Right atrium auricular region (tissue), 2 donors: ENCODE results near the gene HIBCH. TPM values are rescaled to one million over a fixed set of nuclear protein-coding genes. Genes with fewer than 3 reads are reported as not detected.

Source experiments
- DNase-seq: peaks from one replicate; pipeline ENCODE4 v3.0.0-alpha.2; 2019; ENCODE audit warnings: low spot score
- H3K27ac ChIP-seq, 2 donors: fragments of 200-600 bp; sonication (generic); 1 replicate in 1 of 2; 2 replicates in 1 of 2; pipeline ENCODE4 v1.5.1; 2016 to 2019
- H3K27me3 ChIP-seq, 2 donors: fragments of 200-600 bp; sonication (generic); one replicate each; pipeline versions ENCODE4 v1.5.1 to v1.6.0; 2017 to 2019
- H3K36me3 ChIP-seq: fragments of 200-600 bp; sonication (generic); one replicate; pipeline ENCODE4 v1.5.1; 2016
- H3K4me1 ChIP-seq, 2 donors: fragments of 200-600 bp; sonication (generic); one replicate each; pipeline versions ENCODE4 v1.5.1 to v1.6.0; 2017 to 2019
- H3K4me3 ChIP-seq, 2 donors: fragments of 200-600 bp; sonication (generic); 1 replicate in 1 of 2; 2 replicates in 1 of 2; pipeline ENCODE4 v1.5.1; 2017 to 2019; ENCODE audit warnings: mild to moderate bottlenecking in 1 of 2, moderate library complexity in 1 of 2
- H3K9me3 ChIP-seq, 2 donors: fragments of 200-600 bp; sonication (generic); one replicate each; pipeline ENCODE4 v1.5.1; 2019
- total RNA-seq, 2 donors: library from RNA; depleted of rRNA; stranded (reverse); fragments of >200 nt; gene quantifications; one replicate each; pipeline ENCODE4 v1.1.0, GENCODE V29; 2016
- TF ChIP-seq, protein P1 (sequence below), 2 donors: fragments of 200-600 bp; sonication (generic); IDR thresholded peaks; one replicate each; pipeline ENCODE4 v1.5.1; 2019; ENCODE audit warnings: antibody characterized with exemption in 2 of 2

HIBCH gene
- total RNA-seq, 2 donors from 2014 or later = 11.9 to 17.6 TPM

DNA sequence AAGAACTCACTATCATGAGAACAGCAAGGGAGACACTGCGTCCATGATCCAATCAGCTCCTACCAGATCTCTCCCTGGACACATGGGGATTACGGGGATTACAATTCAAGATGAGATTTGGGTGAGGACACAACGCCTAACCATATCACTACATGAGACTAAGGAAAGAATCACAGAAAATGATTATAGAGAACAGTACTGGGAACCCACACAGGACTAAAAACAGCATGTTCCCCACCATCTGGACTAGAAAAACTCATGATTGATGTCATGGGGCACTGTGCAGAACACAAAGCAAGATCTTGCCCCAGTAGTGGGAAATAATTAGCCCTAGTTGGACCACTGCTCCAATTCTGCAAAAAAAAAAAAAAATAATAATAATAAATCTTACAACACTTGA, 63.5 kb downstream of the HIBCH start:
- TF ChIP-seq, protein P1, sequence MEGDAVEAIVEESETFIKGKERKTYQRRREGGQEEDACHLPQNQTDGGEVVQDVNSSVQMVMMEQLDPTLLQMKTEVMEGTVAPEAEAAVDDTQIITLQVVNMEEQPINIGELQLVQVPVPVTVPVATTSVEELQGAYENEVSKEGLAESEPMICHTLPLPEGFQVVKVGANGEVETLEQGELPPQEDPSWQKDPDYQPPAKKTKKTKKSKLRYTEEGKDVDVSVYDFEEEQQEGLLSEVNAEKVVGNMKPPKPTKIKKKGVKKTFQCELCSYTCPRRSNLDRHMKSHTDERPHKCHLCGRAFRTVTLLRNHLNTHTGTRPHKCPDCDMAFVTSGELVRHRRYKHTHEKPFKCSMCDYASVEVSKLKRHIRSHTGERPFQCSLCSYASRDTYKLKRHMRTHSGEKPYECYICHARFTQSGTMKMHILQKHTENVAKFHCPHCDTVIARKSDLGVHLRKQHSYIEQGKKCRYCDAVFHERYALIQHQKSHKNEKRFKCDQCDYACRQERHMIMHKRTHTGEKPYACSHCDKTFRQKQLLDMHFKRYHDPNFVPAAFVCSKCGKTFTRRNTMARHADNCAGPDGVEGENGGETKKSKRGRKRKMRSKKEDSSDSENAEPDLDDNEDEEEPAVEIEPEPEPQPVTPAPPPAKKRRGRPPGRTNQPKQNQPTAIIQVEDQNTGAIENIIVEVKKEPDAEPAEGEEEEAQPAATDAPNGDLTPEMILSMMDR (IDR thresholded peaks at IDR 0.05) = no peak
- Histone ChIP-seq H3K27me3 (no peaks in the 10 kb centered on the region), H3K4me1 (no peaks in the 10 kb centered on the region), H3K4me3 (no peak overlapping the region), H3K36me3 (peaks cover 26% of the 10 kb centered on the region), H3K9me3 (no peaks in the 10 kb centered on the region), H3K27ac (no peak overlapping the region)
- DNase-seq = no peak

DNA sequence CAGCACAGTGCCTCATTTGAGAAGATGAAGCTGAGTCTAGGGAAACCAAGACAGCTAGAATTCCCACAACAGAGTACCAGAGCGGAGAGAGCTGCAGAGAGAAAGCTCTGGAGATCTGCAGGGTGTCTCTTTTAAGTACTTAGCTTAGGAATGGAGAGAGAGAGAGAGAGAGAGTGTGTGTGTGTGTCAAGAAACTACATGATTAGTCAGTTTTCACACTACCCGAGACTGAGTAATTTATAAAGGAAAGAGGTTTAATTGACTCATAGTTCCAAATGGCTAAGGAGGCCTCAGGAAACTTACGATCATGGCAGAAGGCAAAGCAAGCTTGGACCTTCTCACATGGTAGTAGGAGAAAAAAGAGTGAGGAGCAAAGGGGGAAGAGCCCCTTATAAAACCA, 64.0 kb downstream of the HIBCH start:
- no peak overlapping the region for H3K4me3 ChIP-seq
- H3K27ac ChIP-seq = no peak overlapping the region
- H3K27me3 ChIP-seq = no peaks in the 10 kb centered on the region
- DNase-seq = no peak
- H3K36me3 ChIP-seq = peaks cover 29% of the 10 kb centered on the region
- H3K4me1 ChIP-seq = no peaks in the 10 kb centered on the region
- TF ChIP-seq, protein P1 (IDR thresholded peaks at IDR 0.05) = no peak
- no peaks in the 10 kb centered on the region for H3K9me3 ChIP-seq

DNA sequence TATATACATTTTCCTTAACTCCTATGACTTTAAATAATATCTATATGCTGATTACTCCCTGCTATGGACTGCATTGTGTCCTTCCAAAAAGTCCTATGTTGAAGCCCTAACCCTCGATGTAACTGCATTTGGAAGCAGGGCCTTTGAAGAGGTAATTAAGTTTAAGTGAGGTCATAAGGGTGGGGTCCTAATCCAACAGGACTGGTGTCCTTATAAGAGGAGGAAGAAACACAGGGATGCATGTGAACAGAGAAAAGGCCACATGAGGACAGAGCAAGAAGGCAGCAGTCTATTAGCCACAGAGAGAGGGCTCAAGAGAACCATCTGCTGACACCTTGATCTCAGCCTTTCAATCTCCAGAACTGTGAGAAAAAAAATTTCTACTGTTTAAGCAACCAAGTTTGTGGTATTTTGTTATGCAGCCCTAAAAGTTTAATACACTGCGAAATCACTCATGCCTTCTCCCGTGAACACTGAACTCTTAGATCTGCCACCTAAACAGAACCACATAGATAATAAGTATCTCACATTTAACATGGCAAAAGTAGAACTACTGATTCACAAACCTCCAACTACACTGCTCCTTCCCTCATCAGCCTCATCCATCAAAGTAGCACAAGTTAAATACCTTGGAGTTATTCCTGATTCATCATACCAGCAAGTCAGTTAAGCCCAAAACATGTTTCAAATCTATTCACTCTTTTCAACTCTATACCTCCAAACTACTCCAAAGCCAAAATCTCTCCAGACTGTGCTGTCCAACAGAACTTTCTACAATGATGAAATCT, 65.4 kb downstream of the HIBCH start:
- H3K27ac ChIP-seq = no peak overlapping the region
- no peaks in the 10 kb centered on the region for H3K9me3 ChIP-seq
- no peaks in the 10 kb centered on the region for H3K4me1 ChIP-seq
- TF ChIP-seq, protein P1 (IDR thresholded peaks at IDR 0.05) = no peak
- no peaks in the 10 kb centered on the region for H3K27me3 ChIP-seq
- no peak for DNase-seq
- no peak overlapping the region for H3K4me3 ChIP-seq
- H3K36me3 ChIP-seq = peaks cover 29% of the 10 kb centered on the region

DNA sequence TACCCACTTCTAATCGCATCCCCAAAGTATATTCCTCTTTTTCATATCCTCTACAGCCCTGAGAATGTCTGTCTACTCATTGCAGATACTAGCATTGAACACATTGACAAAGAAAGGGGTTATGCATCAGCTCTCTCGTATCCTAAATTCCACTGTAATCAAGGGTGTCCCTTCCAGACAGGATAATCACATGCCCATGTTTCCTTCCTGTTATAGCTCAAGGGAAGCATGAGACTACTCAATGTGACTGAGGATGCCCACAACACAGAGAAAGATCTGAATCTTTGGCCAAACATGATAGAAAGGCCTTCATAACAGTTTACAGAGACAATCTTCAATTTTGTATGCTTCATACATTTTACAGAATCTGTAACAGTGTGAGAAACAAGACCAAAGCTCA, 69.2 kb downstream of the HIBCH start:
- H3K27me3 ChIP-seq = no peaks in the 10 kb centered on the region
- H3K4me3 ChIP-seq = no peak overlapping the region
- no peak overlapping the region for H3K27ac ChIP-seq
- H3K9me3 ChIP-seq = no peaks in the 10 kb centered on the region
- TF ChIP-seq, protein P1 (IDR thresholded peaks at IDR 0.05) = no peak
- H3K4me1 ChIP-seq = no peaks in the 10 kb centered on the region
- no peak for DNase-seq
- peaks cover 13% of the 10 kb centered on the region for H3K36me3 ChIP-seq

DNA sequence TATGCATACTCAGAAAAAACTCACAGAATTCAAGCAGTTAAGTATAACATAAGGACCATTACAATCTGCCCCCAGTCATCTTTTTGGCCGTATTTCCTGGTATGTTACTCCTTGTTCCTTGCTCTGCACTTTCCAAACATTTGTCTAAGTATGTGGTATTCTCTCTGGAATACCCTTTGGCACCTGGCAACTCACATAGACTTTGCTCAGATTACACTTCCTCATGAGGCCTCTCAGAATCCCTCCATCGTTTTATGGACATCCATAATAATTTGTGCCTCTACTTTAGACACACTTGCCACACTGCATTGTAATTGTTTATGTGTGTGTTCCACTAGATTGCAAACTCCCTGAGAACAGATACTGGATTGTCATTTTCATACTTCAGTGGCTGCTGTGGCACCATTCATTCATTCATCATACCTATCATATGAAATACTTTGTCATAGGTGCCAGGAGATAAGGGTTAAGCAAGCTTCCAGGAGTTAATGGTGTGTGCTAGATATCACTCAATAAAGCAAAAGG, 84.0 kb downstream of the HIBCH start:
- Histone ChIP-seq H3K4me1 (no peaks in the 10 kb centered on the region), H3K36me3 (no peaks in the 10 kb centered on the region), H3K27me3 (no peaks in the 10 kb centered on the region), H3K4me3 (no peak overlapping the region), H3K9me3 (no peaks in the 10 kb centered on the region), H3K27ac (no peak overlapping the region)
- TF ChIP-seq, protein P1 (IDR thresholded peaks at IDR 0.05) = no peak
- DNase-seq = no peak
